B cell (primary cell): ENCODE data around the gene TMC3.
A peak's percentile ranks its signal among the peaks of the same experiment; 100 is the strongest.

Experiments
- EZH2 ChIP-seq: IDR thresholded peaks from 2 replicates; pipeline ENCODE4 v1.6.1; 2012; ENCODE audit warnings: borderline replicate concordance, low read depth, mild to moderate bottlenecking, moderate library complexity, low read length; ENCODE audit not compliant: insufficient read depth, poor library complexity, severe bottlenecking
- TF ChIP-seq, protein P1 (sequence below): fragments of 200-600 bp; IDR thresholded peaks from one replicate; pipeline ENCODE4 v1.8.0; 2022; ENCODE audit warnings: antibody characterized with exemption, mild to moderate bottlenecking

DNA sequence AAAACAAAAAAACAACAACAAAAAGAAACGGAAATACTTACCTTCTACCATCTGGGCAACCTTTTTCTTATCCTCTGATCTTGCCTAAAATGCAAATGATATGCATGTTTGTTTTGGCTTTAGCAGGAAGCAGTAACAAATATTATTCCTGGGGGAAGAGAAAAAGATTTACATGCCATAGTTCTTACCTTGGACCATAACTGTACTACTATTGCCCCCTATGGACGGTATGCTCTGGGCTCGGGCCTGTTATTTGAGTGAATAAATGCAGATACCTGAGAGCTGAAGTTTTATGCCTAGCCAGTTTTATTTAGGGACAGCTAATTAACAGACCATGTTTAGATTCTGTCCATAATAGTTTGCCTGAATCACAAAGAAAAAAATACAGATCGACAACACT lies 37.4 kb downstream of the TMC3 start:
- TF ChIP-seq EZH2, result no peak
- TF ChIP-seq, protein P1, sequence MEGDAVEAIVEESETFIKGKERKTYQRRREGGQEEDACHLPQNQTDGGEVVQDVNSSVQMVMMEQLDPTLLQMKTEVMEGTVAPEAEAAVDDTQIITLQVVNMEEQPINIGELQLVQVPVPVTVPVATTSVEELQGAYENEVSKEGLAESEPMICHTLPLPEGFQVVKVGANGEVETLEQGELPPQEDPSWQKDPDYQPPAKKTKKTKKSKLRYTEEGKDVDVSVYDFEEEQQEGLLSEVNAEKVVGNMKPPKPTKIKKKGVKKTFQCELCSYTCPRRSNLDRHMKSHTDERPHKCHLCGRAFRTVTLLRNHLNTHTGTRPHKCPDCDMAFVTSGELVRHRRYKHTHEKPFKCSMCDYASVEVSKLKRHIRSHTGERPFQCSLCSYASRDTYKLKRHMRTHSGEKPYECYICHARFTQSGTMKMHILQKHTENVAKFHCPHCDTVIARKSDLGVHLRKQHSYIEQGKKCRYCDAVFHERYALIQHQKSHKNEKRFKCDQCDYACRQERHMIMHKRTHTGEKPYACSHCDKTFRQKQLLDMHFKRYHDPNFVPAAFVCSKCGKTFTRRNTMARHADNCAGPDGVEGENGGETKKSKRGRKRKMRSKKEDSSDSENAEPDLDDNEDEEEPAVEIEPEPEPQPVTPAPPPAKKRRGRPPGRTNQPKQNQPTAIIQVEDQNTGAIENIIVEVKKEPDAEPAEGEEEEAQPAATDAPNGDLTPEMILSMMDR, result peak; percentile 51
